Activated T-helper 9 cell treated with anti-CD3 and anti-CD28 coated beads, Interleukin-2, amount 50 U/mL, for 16 hours (primary cell): ENCODE measurements around the gene RGS3.
"Not testable (repeated sequence)": the region's sequence is repeated elsewhere in the genome, so short reads cannot be mapped to it uniquely, and the experiment has no call there.

Experiments
- DNase-seq: peaks from one replicate; pipeline ENCODE4 v3.0.0-alpha.2; 2020; ENCODE audit warnings: low read depth

RGS3 gene

DNA sequence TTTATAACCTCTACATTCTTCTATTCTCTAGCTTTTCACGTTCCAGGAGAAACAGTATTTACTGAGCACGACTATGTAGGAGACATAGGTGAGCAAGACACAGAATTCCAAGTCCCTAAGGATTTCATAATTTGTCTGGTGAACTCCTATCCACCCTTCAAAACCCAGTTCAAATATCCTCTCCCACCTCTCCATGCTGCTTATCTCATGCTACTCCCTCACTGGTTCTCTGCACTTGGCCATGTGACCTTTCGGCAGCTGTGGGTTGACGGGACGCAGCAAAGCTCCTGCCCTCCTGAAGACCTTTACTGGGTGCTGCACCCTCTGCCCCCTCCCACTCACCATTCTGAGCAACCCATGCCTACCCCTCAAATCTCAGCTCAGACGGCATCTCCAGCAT lies 173.2 kb downstream of the RGS3 start:
- no peak for DNase-seq

DNA sequence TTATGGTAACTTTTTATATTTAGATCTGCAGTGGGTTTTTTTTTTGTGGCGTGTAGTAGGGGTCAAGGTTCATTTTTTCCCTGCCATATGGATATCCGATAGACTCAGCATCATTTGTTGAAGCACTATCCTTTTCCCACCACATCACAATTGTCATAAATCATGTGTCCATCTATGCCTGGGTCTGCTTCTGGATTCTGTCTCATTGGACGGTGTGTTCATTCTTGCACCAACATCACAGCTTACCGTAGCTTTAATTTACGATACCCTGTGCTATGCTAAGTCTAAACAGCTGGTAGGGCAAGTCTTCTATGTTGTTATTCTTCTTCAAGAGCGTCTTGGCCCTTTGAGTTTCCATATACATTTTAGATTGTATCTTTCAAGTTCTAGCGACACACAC lies 175.0 kb downstream of the RGS3 start:
- DNase-seq = no peak

GRCh38 chr9:113638897-113639296 lies 175.4 kb downstream of the RGS3 start:
- DNase-seq = no peak

GRCh38 chr9:113639411-113639970 lies 176.0 kb downstream of the RGS3 start:
- not testable (repeated sequence) for DNase-seq

GRCh38 chr9:113640418-113640817 lies 176.9 kb downstream of the RGS3 start:
- DNase-seq = no peak

- no peak for DNase-seq
Measured at GRCh38 chr9:113641100-113641885, 177.8 kb downstream of the RGS3 start.

DNA sequence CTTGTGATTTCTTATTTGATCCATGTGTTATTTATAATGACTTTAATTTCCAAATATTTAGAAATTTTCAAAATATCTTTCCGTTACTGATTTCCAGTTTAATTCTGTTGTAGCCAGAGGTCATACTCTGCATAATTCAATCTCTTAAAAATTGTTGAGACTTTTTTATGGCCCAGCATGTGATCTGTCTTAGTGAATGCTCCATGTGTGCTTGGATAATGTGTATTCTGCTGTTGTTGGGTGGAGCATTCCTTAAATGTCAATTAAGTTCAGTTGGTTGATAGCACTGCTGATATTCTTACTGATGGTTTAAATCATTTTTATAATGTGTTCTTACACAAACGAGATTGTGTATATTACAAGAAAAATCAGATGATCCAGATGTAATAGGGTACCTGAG lies 180.8 kb downstream of the RGS3 start:
- DNase-seq = no peak

- DNase-seq = no peak
Measured at GRCh38 chr9:113645227-113645977, 181.9 kb downstream of the RGS3 start.

- no peak for DNase-seq
Measured at GRCh38 chr9:113645978-113646253, 182.4 kb downstream of the RGS3 start.

- DNase-seq = no peak
Measured at GRCh38 chr9:113646491-113646890, 183.0 kb downstream of the RGS3 start.
